H9 (cell line): ENCODE data around the gene INPP5A. TPM values are rescaled to one million over a fixed set of nuclear protein-coding genes. Genes with fewer than 3 reads are reported as not detected.

ENCODE experiments used
- DNase-seq: peaks from one replicate; pipeline ENCODE4 v3.0.0-alpha.2; 2017
- H2AFZ ChIP-seq: one replicate; pipeline ENCODE4 v1.6.1; 2013; ENCODE audit warnings: mild to moderate bottlenecking, low read length, control low read depth, moderate library complexity
- H2AK5ac ChIP-seq: 2 replicates; pipeline ENCODE4 v1.6.1; 2013; ENCODE audit warnings: low read length, control low read depth, mixed read lengths; ENCODE audit not compliant: insufficient read length
- H2BK120ac ChIP-seq: one replicate; pipeline ENCODE4 v1.6.1; 2013; ENCODE audit warnings: low read depth, mild to moderate bottlenecking, low read length, control low read depth, inconsistent platforms; ENCODE audit not compliant: poor library complexity, severe bottlenecking
- H2BK12ac ChIP-seq: 2 replicates; pipeline ENCODE4 v1.6.1; 2013; ENCODE audit warnings: low read length, control low read depth, mixed read lengths, low read depth; ENCODE audit not compliant: insufficient read length
- H2BK15ac ChIP-seq: 2 replicates; pipeline ENCODE4 v1.6.1; 2013; ENCODE audit warnings: low read depth, low read length, control low read depth
- H2BK20ac ChIP-seq: one replicate; pipeline ENCODE4 v1.6.1; 2013; ENCODE audit warnings: low read depth, mild to moderate bottlenecking, low read length, control low read depth, inconsistent platforms; ENCODE audit not compliant: poor library complexity, severe bottlenecking
- H2BK5ac ChIP-seq: 2 replicates; pipeline ENCODE4 v1.6.1; 2013; ENCODE audit warnings: low read length, control low read depth, mixed read lengths; ENCODE audit not compliant: insufficient read length
- H3K14ac ChIP-seq: 2 replicates; pipeline ENCODE4 v1.6.1; 2013; ENCODE audit warnings: low read length, control low read depth; ENCODE audit not compliant: insufficient read depth
- H3K18ac ChIP-seq: 2 replicates; pipeline ENCODE4 v1.6.1; 2013; ENCODE audit warnings: low read depth, mild to moderate bottlenecking, mixed read lengths, low read length, control low read depth; ENCODE audit not compliant: insufficient read length
- H3K23ac ChIP-seq: 2 replicates; pipeline ENCODE4 v1.6.1; 2013; ENCODE audit warnings: low read length, control low read depth, mixed read lengths, low read depth; ENCODE audit not compliant: insufficient read length
- H3K23me2 ChIP-seq: 2 replicates; pipeline ENCODE4 v1.6.1; 2013; ENCODE audit warnings: low read depth, mild to moderate bottlenecking, mixed read lengths, low read length, control low read depth; ENCODE audit not compliant: insufficient read length, poor library complexity, severe bottlenecking
- H3K27ac ChIP-seq: 2 replicates; pipeline ENCODE4 v1.5.1; 2013; ENCODE audit warnings: low read length, control low read depth, mixed read lengths, low read depth; ENCODE audit not compliant: insufficient read length
- H3K27me3 ChIP-seq: 2 replicates; pipeline ENCODE4 v1.6.1; 2013; ENCODE audit warnings: low read length, control low read depth, inconsistent platforms; ENCODE audit not compliant: insufficient read depth
- H3K4ac ChIP-seq: 2 replicates; pipeline ENCODE4 v1.6.1; 2013; ENCODE audit warnings: low read depth, mild to moderate bottlenecking, control low read depth, inconsistent platforms, low read length, moderate library complexity
- H3K4me1 ChIP-seq: 2 replicates; pipeline ENCODE4 v1.6.1; 2013; ENCODE audit warnings: low read length, control low read depth, inconsistent platforms; ENCODE audit not compliant: insufficient read depth
- H3K4me2 ChIP-seq: 2 replicates; pipeline ENCODE4 v1.6.1; 2013; ENCODE audit warnings: low read length, control low read depth, mixed read lengths; ENCODE audit not compliant: insufficient read length, insufficient read depth
- H3K56ac ChIP-seq: 2 replicates; pipeline ENCODE4 v1.6.1; 2013; ENCODE audit warnings: low read depth, mild to moderate bottlenecking, mixed read lengths, low read length, control low read depth; ENCODE audit not compliant: insufficient read length
- H3K79me1 ChIP-seq: 2 replicates; pipeline ENCODE4 v1.6.1; 2013; ENCODE audit warnings: low read depth, mild to moderate bottlenecking, moderate library complexity, low read length, control low read depth, inconsistent platforms; ENCODE audit not compliant: insufficient read depth, poor library complexity, severe bottlenecking
- H3K79me2 ChIP-seq: 2 replicates; pipeline ENCODE4 v1.6.1; 2013; ENCODE audit warnings: low read length, control low read depth, inconsistent platforms; ENCODE audit not compliant: insufficient read depth
- H3K9ac ChIP-seq: 2 replicates; pipeline ENCODE4 v1.6.1; 2013; ENCODE audit warnings: low read length, control low read depth, mixed read lengths; ENCODE audit not compliant: insufficient read length; ENCODE audit errors: extremely low read depth
- H3K9me3 ChIP-seq: one replicate; pipeline ENCODE4 v1.6.1; 2013; ENCODE audit warnings: low read depth, low read length, inconsistent platforms; ENCODE audit not compliant: control insufficient read depth
- H3T11ph ChIP-seq: one replicate; pipeline ENCODE4 v1.6.1; 2013; ENCODE audit warnings: mild to moderate bottlenecking, low read length, control low read depth, inconsistent platforms
- H4K20me1 ChIP-seq: one replicate; pipeline ENCODE4 v1.6.1; 2013; ENCODE audit not compliant: control insufficient read depth, insufficient read length, insufficient read depth
- H4K5ac ChIP-seq: 2 replicates; pipeline ENCODE4 v1.6.1; 2013; ENCODE audit warnings: low read depth, mild to moderate bottlenecking, mixed read lengths, low read length, control low read depth; ENCODE audit not compliant: insufficient read length
- H4K8ac ChIP-seq: replicated peaks from 2 replicates; pipeline ENCODE4 v1.6.1; 2013; ENCODE audit warnings: low read length, control low read depth, mixed read lengths, low read depth; ENCODE audit not compliant: insufficient read length
- H4K91ac ChIP-seq: 2 replicates; pipeline ENCODE4 v1.6.1; 2013; ENCODE audit warnings: low read depth, mild to moderate bottlenecking, moderate library complexity, mixed read lengths, low read length, control low read depth; ENCODE audit not compliant: insufficient read length
- H3K27ac Mint-ChIP-seq, 3 experiments: 2 replicates in 2 of 3; 3 replicates in 1 of 3; pipeline ENCODE4 v1.8.0; 2020 to 2021; ENCODE audit warnings: mixed read lengths in 3 of 3, mild to moderate bottlenecking in 1 of 3, moderate library complexity in 1 of 3
- H3K27me3 Mint-ChIP-seq: 2 replicates; pipeline ENCODE4 v1.8.0; 2021; ENCODE audit warnings: low read depth, mild to moderate bottlenecking, moderate library complexity, mixed read lengths
- H3K36me3 Mint-ChIP-seq, 3 experiments: 2 replicates in 2 of 3; 3 replicates in 1 of 3; pipeline ENCODE4 v1.8.0; 2020 to 2021; ENCODE audit warnings: low read depth in 3 of 3, mixed read lengths in 3 of 3; ENCODE audit not compliant: insufficient read depth in 1 of 3
- H3K4me1 Mint-ChIP-seq, 2 experiments: 2 replicates each; pipeline ENCODE4 v1.8.0; 2020; ENCODE audit warnings: mixed read lengths in 2 of 2
- H3K4me3 Mint-ChIP-seq, 2 experiments: 2 replicates in 1 of 2; 3 replicates in 1 of 2; pipeline ENCODE4 v1.8.0; 2020 to 2021; ENCODE audit warnings: mild to moderate bottlenecking in 2 of 2, mixed read lengths in 2 of 2, moderate library complexity in 1 of 2
- H3K9me3 Mint-ChIP-seq, 2 experiments: 2 replicates in 1 of 2; 3 replicates in 1 of 2; pipeline ENCODE4 v1.8.0; 2020; ENCODE audit warnings: mild to moderate bottlenecking in 2 of 2, mixed read lengths in 2 of 2, moderate library complexity in 1 of 2
- WGBS: extraction: QIAGEN DNeasy Blood & Tissue Kit; methylation state at CpG from one replicate; pipeline ENCODE4 v1.1.7; 2013; ENCODE audit warnings: missing lambda C conversion rate, low lambda C conversion rate, mixed read lengths; ENCODE audit not compliant: insufficient read length; ENCODE audit errors: extremely low coverage; 5-methylcytosine and 5-hydroxymethylcytosine counted together
- total RNA-seq: library from RNA; stranded (reverse); gene quantifications from 2 replicates; pipeline ENCODE4 v1.2.1, GENCODE V29; 2021
- TF ChIP-seq, protein P1 (sequence below): fragments of 200-600 bp; sonication (generic); conservative IDR thresholded peaks from 3 replicates; pipeline ENCODE4 v1.8.0; 2021; ENCODE audit warnings: antibody characterized with exemption, mild to moderate bottlenecking

INPP5A gene
- total RNA-seq, 1 experiment from 2014 or later: 17.7 TPM

DNA sequence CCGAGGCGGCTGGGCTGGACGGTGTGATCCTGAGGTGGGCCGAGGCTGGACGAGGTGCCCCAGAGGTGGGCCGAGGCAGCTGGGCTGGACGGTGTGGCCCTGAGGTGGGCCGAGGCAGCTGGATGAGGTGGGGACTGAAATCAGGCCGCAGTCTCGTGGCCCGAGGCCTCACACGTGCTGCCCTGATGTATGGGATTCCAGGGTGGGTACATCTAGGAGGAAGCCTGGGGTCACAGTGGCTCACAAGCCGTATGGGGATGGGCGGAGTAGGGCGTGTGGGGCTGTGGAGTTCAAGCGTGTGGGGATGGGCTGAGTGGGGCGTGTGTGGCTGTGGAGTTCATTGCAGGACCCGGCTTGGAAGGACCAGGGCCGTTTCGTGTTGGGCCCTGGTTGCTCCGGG is 260.8 kb downstream of the INPP5A start:
- no peak overlapping the region for H3K56ac ChIP-seq
- H3K4me2 ChIP-seq: no peak overlapping the region
- TF ChIP-seq, protein P1, sequence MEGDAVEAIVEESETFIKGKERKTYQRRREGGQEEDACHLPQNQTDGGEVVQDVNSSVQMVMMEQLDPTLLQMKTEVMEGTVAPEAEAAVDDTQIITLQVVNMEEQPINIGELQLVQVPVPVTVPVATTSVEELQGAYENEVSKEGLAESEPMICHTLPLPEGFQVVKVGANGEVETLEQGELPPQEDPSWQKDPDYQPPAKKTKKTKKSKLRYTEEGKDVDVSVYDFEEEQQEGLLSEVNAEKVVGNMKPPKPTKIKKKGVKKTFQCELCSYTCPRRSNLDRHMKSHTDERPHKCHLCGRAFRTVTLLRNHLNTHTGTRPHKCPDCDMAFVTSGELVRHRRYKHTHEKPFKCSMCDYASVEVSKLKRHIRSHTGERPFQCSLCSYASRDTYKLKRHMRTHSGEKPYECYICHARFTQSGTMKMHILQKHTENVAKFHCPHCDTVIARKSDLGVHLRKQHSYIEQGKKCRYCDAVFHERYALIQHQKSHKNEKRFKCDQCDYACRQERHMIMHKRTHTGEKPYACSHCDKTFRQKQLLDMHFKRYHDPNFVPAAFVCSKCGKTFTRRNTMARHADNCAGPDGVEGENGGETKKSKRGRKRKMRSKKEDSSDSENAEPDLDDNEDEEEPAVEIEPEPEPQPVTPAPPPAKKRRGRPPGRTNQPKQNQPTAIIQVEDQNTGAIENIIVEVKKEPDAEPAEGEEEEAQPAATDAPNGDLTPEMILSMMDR: no peak
- no peak overlapping the region for H3K18ac ChIP-seq
- H2BK120ac ChIP-seq: no peak overlapping the region
- no peak overlapping the region for H2BK12ac ChIP-seq
- peaks cover 0 to 6% of the 10 kb centered on the region in 2 experiments; a peak in 3 of 5 replicates for H3K9me3 Mint-ChIP-seq
- no peak overlapping the region for H2BK15ac ChIP-seq
- no peak overlapping the region for H2BK5ac ChIP-seq
- H3K79me2 ChIP-seq: no peaks in the 10 kb centered on the region
- no peak overlapping the region for H2AFZ ChIP-seq
- H3K9ac ChIP-seq: no peak overlapping the region
- H4K8ac ChIP-seq: no peak overlapping the region
- no CpG with 5 or more reads among the region's 21 CpGs for WGBS
- no peaks in the 10 kb centered on the region for H3K23me2 ChIP-seq
- no peak overlapping the region for H4K5ac ChIP-seq
- H3K27me3 Mint-ChIP-seq: peaks cover 4% of the 10 kb centered on the region
- no peak overlapping the region for H4K91ac ChIP-seq
- no peak overlapping the region for H3K23ac ChIP-seq
- H3K9me3 ChIP-seq: no peaks in the 10 kb centered on the region
- H3K27ac ChIP-seq: no peak overlapping the region
- H3K79me1 ChIP-seq: no peaks in the 10 kb centered on the region
- no peak overlapping the region for H3K4ac ChIP-seq
- no peaks in the 10 kb centered on the region for H4K20me1 ChIP-seq
- H3T11ph ChIP-seq: no peak overlapping the region
- H3K36me3 Mint-ChIP-seq: no peaks in the 10 kb centered on the region; a peak in 2 of 7 replicates
- H3K4me3 Mint-ChIP-seq: no peak overlapping the region; a peak in 1 of 5 replicates
- no peak for DNase-seq
- no peak overlapping the region for H3K14ac ChIP-seq
- H3K27ac Mint-ChIP-seq: peak overlapping the region in 2 of 3 experiments; percentile 17 to 19; a peak in 2 of 7 replicates
- no peak overlapping the region for H2AK5ac ChIP-seq
- no peaks in the 10 kb centered on the region for H3K27me3 ChIP-seq
- no peaks in the 10 kb centered on the region for H3K4me1 Mint-ChIP-seq
- no peaks in the 10 kb centered on the region for H3K4me1 ChIP-seq
- no peak overlapping the region for H2BK20ac ChIP-seq
